HL-60 (cell line): ENCODE measurements around the gene ARL4C.

Experiments
- DNase-seq, 2 experiments: peaks; one replicate each; pipeline ENCODE4 v3.0.0-alpha.2; 2010 to 2020; ENCODE audit warnings: low read depth in 1 of 2, low spot score in 1 of 2
- H3K27ac ChIP-seq: fragments of 250-450 bp; sonication (Bioruptor Pico); replicated peaks from 2 replicates; pipeline ENCODE4 v1.5.1; 2020; ENCODE audit warnings: mild to moderate bottlenecking, moderate library complexity
- H3K27me3 ChIP-seq: fragments of 250-450 bp; sonication (Bioruptor Pico); 2 replicates; pipeline ENCODE4 v1.5.1; 2021; ENCODE audit warnings: mild to moderate bottlenecking, moderate library complexity; ENCODE audit not compliant: insufficient read depth, poor library complexity, severe bottlenecking
- H3K4me3 ChIP-seq: replicated peaks from 2 replicates; pipeline ENCODE4 v1.5.1; 2011; ENCODE audit warnings: mild to moderate bottlenecking, control low read depth, low read length; ENCODE audit not compliant: insufficient read depth
- GABPA ChIP-seq: IDR thresholded peaks from 2 replicates; pipeline ENCODE4 v1.6.1; 2012; ENCODE audit warnings: low read depth
- POLR2AphosphoS5 ChIP-seq: IDR thresholded peaks from 2 replicates; pipeline ENCODE4 v1.6.1; 2012; ENCODE audit warnings: low read depth
- SPI1 ChIP-seq: IDR thresholded peaks from 2 replicates; pipeline ENCODE4 v1.6.1; 2012; ENCODE audit warnings: low read depth, mild to moderate bottlenecking, borderline replicate concordance
- TF ChIP-seq, protein P1 (sequence below): IDR thresholded peaks from one replicate; pipeline ENCODE4 v1.5.1; 2011; ENCODE audit warnings: low read length, control low read depth, inconsistent platforms; ENCODE audit not compliant: insufficient read depth
- TF ChIP-seq, protein P2 (sequence below): IDR thresholded peaks from 2 replicates; pipeline ENCODE4 v1.6.1; 2012; ENCODE audit warnings: low read depth; ENCODE audit not compliant: insufficient replicate concordance

ARL4C gene

DNA sequence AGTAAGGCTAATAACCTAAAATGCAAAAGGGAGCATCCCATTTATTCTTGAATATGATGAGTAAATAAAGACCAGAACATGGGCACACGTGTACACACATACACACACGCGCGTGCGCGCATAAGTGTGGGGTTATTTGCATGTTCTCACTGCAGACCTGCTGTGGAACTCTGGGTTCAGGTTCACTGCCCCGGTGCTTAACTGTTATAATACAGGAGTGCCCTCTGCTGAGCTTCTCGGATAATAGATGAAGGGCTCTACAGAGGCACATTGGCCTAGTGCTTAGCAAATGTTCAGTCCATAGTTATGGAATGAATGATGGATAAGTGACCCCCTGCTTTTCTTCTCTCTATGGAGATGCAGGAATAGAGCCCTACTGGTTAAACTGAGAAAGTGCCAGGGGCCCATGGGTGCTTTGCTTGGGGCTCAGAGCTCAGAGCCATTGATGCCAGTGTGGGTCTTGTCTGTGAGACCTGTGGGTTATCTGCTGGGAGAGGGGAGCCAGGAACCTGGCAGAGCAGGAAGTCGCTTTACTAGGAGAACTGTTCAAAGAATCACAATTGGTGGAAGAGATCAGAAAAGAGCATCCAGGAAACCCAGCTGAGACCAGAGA lies 3.6 kb upstream of the ARL4C start:
- TF ChIP-seq, protein P1, sequence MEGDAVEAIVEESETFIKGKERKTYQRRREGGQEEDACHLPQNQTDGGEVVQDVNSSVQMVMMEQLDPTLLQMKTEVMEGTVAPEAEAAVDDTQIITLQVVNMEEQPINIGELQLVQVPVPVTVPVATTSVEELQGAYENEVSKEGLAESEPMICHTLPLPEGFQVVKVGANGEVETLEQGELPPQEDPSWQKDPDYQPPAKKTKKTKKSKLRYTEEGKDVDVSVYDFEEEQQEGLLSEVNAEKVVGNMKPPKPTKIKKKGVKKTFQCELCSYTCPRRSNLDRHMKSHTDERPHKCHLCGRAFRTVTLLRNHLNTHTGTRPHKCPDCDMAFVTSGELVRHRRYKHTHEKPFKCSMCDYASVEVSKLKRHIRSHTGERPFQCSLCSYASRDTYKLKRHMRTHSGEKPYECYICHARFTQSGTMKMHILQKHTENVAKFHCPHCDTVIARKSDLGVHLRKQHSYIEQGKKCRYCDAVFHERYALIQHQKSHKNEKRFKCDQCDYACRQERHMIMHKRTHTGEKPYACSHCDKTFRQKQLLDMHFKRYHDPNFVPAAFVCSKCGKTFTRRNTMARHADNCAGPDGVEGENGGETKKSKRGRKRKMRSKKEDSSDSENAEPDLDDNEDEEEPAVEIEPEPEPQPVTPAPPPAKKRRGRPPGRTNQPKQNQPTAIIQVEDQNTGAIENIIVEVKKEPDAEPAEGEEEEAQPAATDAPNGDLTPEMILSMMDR = peak; percentile 46
- TF ChIP-seq, protein P2, sequence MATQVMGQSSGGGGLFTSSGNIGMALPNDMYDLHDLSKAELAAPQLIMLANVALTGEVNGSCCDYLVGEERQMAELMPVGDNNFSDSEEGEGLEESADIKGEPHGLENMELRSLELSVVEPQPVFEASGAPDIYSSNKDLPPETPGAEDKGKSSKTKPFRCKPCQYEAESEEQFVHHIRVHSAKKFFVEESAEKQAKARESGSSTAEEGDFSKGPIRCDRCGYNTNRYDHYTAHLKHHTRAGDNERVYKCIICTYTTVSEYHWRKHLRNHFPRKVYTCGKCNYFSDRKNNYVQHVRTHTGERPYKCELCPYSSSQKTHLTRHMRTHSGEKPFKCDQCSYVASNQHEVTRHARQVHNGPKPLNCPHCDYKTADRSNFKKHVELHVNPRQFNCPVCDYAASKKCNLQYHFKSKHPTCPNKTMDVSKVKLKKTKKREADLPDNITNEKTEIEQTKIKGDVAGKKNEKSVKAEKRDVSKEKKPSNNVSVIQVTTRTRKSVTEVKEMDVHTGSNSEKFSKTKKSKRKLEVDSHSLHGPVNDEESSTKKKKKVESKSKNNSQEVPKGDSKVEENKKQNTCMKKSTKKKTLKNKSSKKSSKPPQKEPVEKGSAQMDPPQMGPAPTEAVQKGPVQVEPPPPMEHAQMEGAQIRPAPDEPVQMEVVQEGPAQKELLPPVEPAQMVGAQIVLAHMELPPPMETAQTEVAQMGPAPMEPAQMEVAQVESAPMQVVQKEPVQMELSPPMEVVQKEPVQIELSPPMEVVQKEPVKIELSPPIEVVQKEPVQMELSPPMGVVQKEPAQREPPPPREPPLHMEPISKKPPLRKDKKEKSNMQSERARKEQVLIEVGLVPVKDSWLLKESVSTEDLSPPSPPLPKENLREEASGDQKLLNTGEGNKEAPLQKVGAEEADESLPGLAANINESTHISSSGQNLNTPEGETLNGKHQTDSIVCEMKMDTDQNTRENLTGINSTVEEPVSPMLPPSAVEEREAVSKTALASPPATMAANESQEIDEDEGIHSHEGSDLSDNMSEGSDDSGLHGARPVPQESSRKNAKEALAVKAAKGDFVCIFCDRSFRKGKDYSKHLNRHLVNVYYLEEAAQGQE = no peak
- no peak for TF ChIP-seq SPI1
- no peak for TF ChIP-seq POLR2AphosphoS5
- H3K4me3 ChIP-seq = no peak overlapping the region
- peak in 1 of 2 experiments; percentile 69 for DNase-seq

DNA sequence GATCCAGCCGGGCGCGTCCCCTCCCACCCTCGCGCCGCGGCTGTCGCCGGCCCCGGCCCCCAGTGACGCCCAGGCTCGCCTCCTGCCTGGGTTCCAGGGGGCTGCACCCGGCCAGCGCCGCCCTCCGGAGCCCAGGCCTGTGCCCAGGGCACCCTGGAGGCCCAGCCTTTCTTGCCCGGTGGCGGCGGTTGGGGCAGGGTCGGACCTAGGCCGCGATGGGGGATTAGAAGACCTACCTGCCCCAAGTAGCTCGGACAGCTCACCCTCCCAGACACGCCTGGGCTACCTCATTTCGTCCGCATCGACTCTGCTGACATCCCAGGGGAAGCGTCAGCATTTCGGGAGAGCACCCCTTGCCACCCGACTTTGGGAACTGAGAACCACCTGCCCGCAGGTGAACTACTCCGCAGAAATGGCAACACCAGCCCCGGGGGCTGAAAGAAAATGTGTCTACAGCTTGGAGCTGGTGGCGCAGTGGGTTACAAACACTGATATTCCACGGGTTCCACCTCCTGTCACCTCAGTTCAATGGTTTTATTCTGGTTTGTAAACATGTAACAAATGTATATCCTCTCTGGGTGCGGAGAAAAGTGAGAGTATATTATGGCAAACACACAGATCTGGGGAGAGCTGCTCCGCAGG lies 834 bp upstream of the ARL4C start:
- H3K27ac ChIP-seq = no peak overlapping the region
- no peak overlapping the region for H3K4me3 ChIP-seq
- no peaks in the 10 kb centered on the region for H3K27me3 ChIP-seq
- DNase-seq = no peak
- TF ChIP-seq, protein P2 = no peak
- TF ChIP-seq, protein P1 = no peak
- TF ChIP-seq SPI1 = no peak
- TF ChIP-seq GABPA = no peak
- no peak for TF ChIP-seq POLR2AphosphoS5

More for the DNA sequence above, 3.6 kb upstream of the ARL4C start:
- no peak overlapping the region for H3K27ac ChIP-seq
- H3K27me3 ChIP-seq = no peaks in the 10 kb centered on the region

DNA sequence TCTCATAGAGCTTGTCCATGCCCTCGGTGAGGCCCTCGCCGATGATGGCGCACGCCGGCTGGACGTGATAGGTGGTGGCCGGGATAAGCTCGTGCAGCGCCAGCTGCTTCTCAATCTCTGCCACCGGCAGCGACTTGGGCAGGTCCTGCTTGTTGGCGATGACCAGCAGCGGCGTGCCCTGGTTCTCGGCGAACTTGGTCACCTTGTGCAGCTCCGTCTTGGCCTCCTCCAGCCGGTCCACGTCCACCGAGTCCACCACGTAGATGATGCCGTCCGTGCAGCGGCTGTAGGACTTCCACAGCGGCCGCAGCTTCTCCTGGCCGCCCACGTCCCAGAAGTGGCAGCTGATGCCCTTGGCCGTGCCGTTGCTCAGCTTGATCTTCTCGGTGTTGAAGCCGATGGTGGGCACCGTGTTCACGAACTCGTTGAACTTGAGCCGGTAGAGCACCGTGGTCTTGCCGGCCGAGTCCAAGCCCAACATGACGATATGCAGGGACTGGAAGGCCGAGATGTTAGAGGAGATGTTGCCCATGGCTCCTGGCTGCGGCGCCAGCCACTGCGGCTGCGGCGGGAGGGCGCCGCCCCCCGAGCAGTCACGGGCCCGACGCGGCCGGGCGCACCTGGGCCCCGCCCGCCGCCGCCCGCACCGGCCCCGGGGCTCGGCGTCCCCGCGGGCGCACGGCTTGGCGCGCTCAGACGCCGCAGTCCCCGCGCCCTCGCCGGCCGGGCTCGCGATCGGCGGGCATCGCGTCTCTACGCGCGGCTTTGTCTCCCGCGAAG lies 636 bp downstream of the ARL4C start:
- TF ChIP-seq GABPA = no peak
- no peak for TF ChIP-seq SPI1
- TF ChIP-seq, protein P1 = no peak
- TF ChIP-seq POLR2AphosphoS5 = no peak; the same call in 1 of the 2 replicates
- DNase-seq = peak in 1 of 2 experiments; percentile 7
- no peaks in the 10 kb centered on the region for H3K27me3 ChIP-seq
- H3K27ac ChIP-seq = no peak overlapping the region; the same call in 1 of the 2 replicates
- peak overlapping the region; percentile 62 for H3K4me3 ChIP-seq
